HG03039 (cell line): ENCODE data around the gene TMED5.

Experiments used
- ATAC-seq: cut with Tn5 transposase; IDR thresholded peaks from one replicate; pipeline ENCODE4 v1.9.1; 2021; ENCODE audit warnings: mild to moderate bottlenecking, moderate library complexity; ENCODE audit not compliant: unreplicated experiment

Gene TMED5

GRCh38 chr1:93124556-93125355, 55.5 kb downstream of the TMED5 start:
- no peak for ATAC-seq

GRCh38 chr1:93123201-93123783, 56.9 kb downstream of the TMED5 start:
- ATAC-seq, result no peak

GRCh38 chr1:93120614-93121013, 59.6 kb downstream of the TMED5 start:
- no peak for ATAC-seq

GRCh38 chr1:93114391-93114790, 65.8 kb downstream of the TMED5 start:
- ATAC-seq, result no peak

- no peak for ATAC-seq
These were observed 67.1 kb downstream of the TMED5 start for GRCh38 chr1:93113127-93113526.

GRCh38 chr1:93111561-93111960, 68.7 kb downstream of the TMED5 start:
- ATAC-seq, result no peak

GRCh38 chr1:93111065-93111464, 69.1 kb downstream of the TMED5 start:
- ATAC-seq, result no peak

GRCh38 chr1:93109578-93109977, 70.6 kb downstream of the TMED5 start:
- ATAC-seq, result no peak

- no peak for ATAC-seq
These were observed 71.9 kb downstream of the TMED5 start for GRCh38 chr1:93108335-93108734.

- no peak for ATAC-seq
These were observed 72.8 kb downstream of the TMED5 start for GRCh38 chr1:93107395-93107794.

- ATAC-seq, result no peak
These were observed 74.0 kb downstream of the TMED5 start for GRCh38 chr1:93106226-93106625.

GRCh38 chr1:93102142-93102541, 78.1 kb downstream of the TMED5 start:
- ATAC-seq, result no peak
